SU-DHL-6 (cell line): ENCODE data around the gene TTC23L.

Experiments
- CTCF ChIP-seq: fragments of 200-600 bp; sonication (generic); IDR thresholded peaks from one replicate; pipeline ENCODE4 v1.5.1; 2017; ENCODE audit warnings: antibody characterized with exemption, mild to moderate bottlenecking, low read length, moderate library complexity; ENCODE audit not compliant: insufficient read depth, poor library complexity, severe bottlenecking
- EZH2phosphoT487 ChIP-seq: fragments of 200-600 bp; sonication (generic), shearing (Covaris generic); conservative IDR thresholded peaks from 2 replicates; pipeline ENCODE4 v1.6.1; 2018; ENCODE audit warnings: mild to moderate bottlenecking, antibody characterized with exemption, low read length, moderate library complexity, mixed read lengths

- TF ChIP-seq CTCF (no peak), EZH2phosphoT487 (no peak)
Measured at GRCh38 chr5:34854459-34855174, 15.7 kb downstream of the TTC23L start.
